HG02588 (cell line): ENCODE data around the gene MYO3A.
"Not testable (repeated sequence)": the region's sequence is repeated elsewhere in the genome, so short reads cannot be mapped to it uniquely, and the experiment has no call there.

Experiments
- ATAC-seq: cut with Tn5 transposase; IDR thresholded peaks from one replicate; pipeline ENCODE4 v1.9.1; 2021; ENCODE audit warnings: mild to moderate bottlenecking, moderate library complexity; ENCODE audit not compliant: unreplicated experiment

Gene MYO3A

GRCh38 chr10:25978771-25979170 lies 44.7 kb downstream of the MYO3A start:
- ATAC-seq = no peak

- no peak for ATAC-seq
These were observed 48.1 kb downstream of the MYO3A start for GRCh38 chr10:25982107-25982506.

- ATAC-seq = no peak
These were observed 54.6 kb downstream of the MYO3A start for GRCh38 chr10:25988583-25988982.

- ATAC-seq = no peak
These were observed 55.9 kb downstream of the MYO3A start for GRCh38 chr10:25989951-25990350.

GRCh38 chr10:25999295-25999981 lies 65.4 kb downstream of the MYO3A start:
- ATAC-seq = no peak

- ATAC-seq = no peak
These were observed 66.9 kb downstream of the MYO3A start for GRCh38 chr10:26000971-26001370.

GRCh38 chr10:26002466-26002865 lies 68.4 kb downstream of the MYO3A start:
- not testable (repeated sequence) for ATAC-seq

- ATAC-seq = no peak
These were observed 81.1 kb downstream of the MYO3A start for GRCh38 chr10:26015092-26015491.

GRCh38 chr10:26022831-26023230 lies 88.8 kb downstream of the MYO3A start:
- no peak for ATAC-seq

- no peak for ATAC-seq
These were observed 90.3 kb downstream of the MYO3A start for GRCh38 chr10:26024303-26024702.

- ATAC-seq = no peak
These were observed 91.5 kb downstream of the MYO3A start for GRCh38 chr10:26025523-26025922.

GRCh38 chr10:26029858-26030257 lies 95.8 kb downstream of the MYO3A start:
- no peak for ATAC-seq

- no peak for ATAC-seq
These were observed 97.3 kb downstream of the MYO3A start for GRCh38 chr10:26031300-26031699.

- ATAC-seq = no peak
These were observed 109.4 kb downstream of the MYO3A start for GRCh38 chr10:26043469-26043868.

GRCh38 chr10:26044141-26044749 lies 110.2 kb downstream of the MYO3A start:
- ATAC-seq = no peak

GRCh38 chr10:26046073-26046700 lies 112.2 kb downstream of the MYO3A start:
- ATAC-seq = no peak

- no peak for ATAC-seq
These were observed 114.7 kb downstream of the MYO3A start for GRCh38 chr10:26048756-26049155.

GRCh38 chr10:26052326-26052725 lies 118.3 kb downstream of the MYO3A start:
- ATAC-seq = no peak

- ATAC-seq = no peak
These were observed 123.4 kb downstream of the MYO3A start for GRCh38 chr10:26057466-26057865.

GRCh38 chr10:26064106-26064505 lies 130.1 kb downstream of the MYO3A start:
- no peak for ATAC-seq

GRCh38 chr10:26067680-26068079 lies 133.7 kb downstream of the MYO3A start:
- no peak for ATAC-seq

- ATAC-seq = not testable (repeated sequence)
These were observed 146.9 kb downstream of the MYO3A start for GRCh38 chr10:26080971-26081370.
